K562 (cell line): ENCODE measurements around the gene RMI1. TPM values are rescaled to one million over a fixed set of nuclear protein-coding genes. Genes with fewer than 3 reads are reported as not detected.
A peak's percentile ranks its signal among the peaks of the same experiment; 100 is the strongest.

Experiments used
- ETV1 ChIP-seq: fragments of 450-650 bp; conservative IDR thresholded peaks from 2 replicates; pipeline ENCODE4 v1.6.1; 2016; ENCODE audit warnings: missing genetic modification characterization, control low read depth, low read depth, missing compliant biosample characterization
- ETV5 ChIP-seq: sonication (generic); formaldehyde crosslinking; IDR thresholded peaks from 2 replicates; pipeline ENCODE4 v1.4.0; 2020; ENCODE audit warnings: low read depth, mild to moderate bottlenecking, missing genetic modification reagents
- ETV6 ChIP-seq, 3 experiments: fragments of 150-350 bp in 1 of 3; sonication (generic) in 1 of 3; formaldehyde crosslinking in 1 of 3; IDR thresholded peaks; 2 replicates each; pipeline versions ENCODE4 v1.6.1 to v1.8.0; 2014 to 2022; ENCODE audit warnings: borderline replicate concordance in 2 of 3, low read depth in 2 of 3, antibody characterized with exemption in 1 of 3, low read length in 1 of 3, mild to moderate bottlenecking in 1 of 3, missing genetic modification reagents in 1 of 3
- GTF2E2 ChIP-seq: fragments of 200-800 bp; sonication (Bioruptor generic); IDR thresholded peaks from 2 replicates; pipeline ENCODE4 v1.6.1; 2016; ENCODE audit warnings: missing genetic modification characterization, missing compliant biosample characterization
- HDAC8 ChIP-seq: fragments of 450-650 bp; IDR thresholded peaks from 2 replicates; pipeline ENCODE4 v1.6.1; 2016; ENCODE audit warnings: mild to moderate bottlenecking, missing genetic modification characterization, moderate library complexity, missing compliant biosample characterization
- HNRNPUL1 ChIP-seq: fragments of 200-400 bp; formaldehyde crosslinking; IDR thresholded peaks from 2 replicates; pipeline ENCODE4 v1.6.1; 2017; ENCODE audit warnings: low read length
- KDM2B ChIP-seq: fragments of 250-450 bp; sonication (Bioruptor Pico); IDR thresholded peaks from 2 replicates; pipeline ENCODE4 v1.8.0; 2021; ENCODE audit warnings: mild to moderate bottlenecking, moderate library complexity
- KDM5B ChIP-seq: fragments of 200-600 bp; sonication (generic); IDR thresholded peaks from 2 replicates; pipeline ENCODE4 v1.6.1; 2012; ENCODE audit warnings: low read depth, mild to moderate bottlenecking, moderate library complexity, low read length, control low read depth, inconsistent platforms; ENCODE audit not compliant: insufficient replicate concordance
- NR2F6 ChIP-seq: fragments of 450-650 bp; formaldehyde crosslinking; IDR thresholded peaks from 2 replicates; pipeline ENCODE4 v1.4.0; 2020; ENCODE audit warnings: mild to moderate bottlenecking
- SAFB2 ChIP-seq: fragments of 200-400 bp; formaldehyde crosslinking; IDR thresholded peaks from 2 replicates; pipeline ENCODE4 v1.6.1; 2018; ENCODE audit warnings: borderline replicate concordance, low read length, low read depth, moderate library complexity; ENCODE audit not compliant: severe bottlenecking
- SMAD4 ChIP-seq: fragments of 250-450 bp; sonication (Bioruptor Pico); conservative IDR thresholded peaks from 2 replicates; pipeline ENCODE4 v1.8.0; 2021; ENCODE audit warnings: inconsistent platforms, mild to moderate bottlenecking, moderate library complexity
- TAF15 ChIP-seq: fragments of 200-400 bp; formaldehyde crosslinking; IDR thresholded peaks from 2 replicates; pipeline ENCODE4 v1.6.1; 2017; ENCODE audit warnings: mild to moderate bottlenecking, low read depth, low read length, moderate library complexity
- TBL1XR1 ChIP-seq, 2 experiments: IDR thresholded peaks; 2 replicates each; pipeline ENCODE4 v1.6.1; 2012; ENCODE audit warnings: improper control_type of control experiment in 2 of 2, low read length in 2 of 2, mild to moderate bottlenecking in 1 of 2
- TRIM28 ChIP-seq: fragments of 450-650 bp; IDR thresholded peaks from 2 replicates; pipeline ENCODE4 v1.6.1; 2017
- ZEB2 ChIP-seq: fragments of 450-650 bp; IDR thresholded peaks from 2 replicates; pipeline ENCODE4 v1.6.1; 2016
- ZFP1 ChIP-seq: fragments of 450-650 bp; formaldehyde crosslinking; IDR thresholded peaks from 2 replicates; pipeline ENCODE4 v1.4.0; 2020; ENCODE audit warnings: mild to moderate bottlenecking, mixed read lengths
- ZNF57 ChIP-seq: fragments of 450-650 bp; formaldehyde crosslinking; IDR thresholded peaks from 2 replicates; pipeline ENCODE4 v1.4.0; 2020; ENCODE audit warnings: mild to moderate bottlenecking, moderate library complexity
- ZNF830 ChIP-seq: fragments of 250-450 bp; sonication (Bioruptor Pico); IDR thresholded peaks from 2 replicates; pipeline ENCODE4 v1.5.0; 2021; ENCODE audit warnings: mild to moderate bottlenecking
- polyA plus RNA-seq, 8 experiments: library from polyadenylated mRNA; depleted of rRNA in 4 of 8; stranded (reverse) in 5 of 8; unstranded in 3 of 8; fragments of >200 nt; fragmentation: Nextera tagmentation in 2 of 8; fragmentation: Illumina TruSeq in 1 of 8; extraction: Ambion mirVana in 2 of 8; extraction: Trizol in 1 of 8; gene quantifications; 2 replicates each; pipeline versions ENCODE4 v1.2.1 to v1.2.3, GENCODE V29; 2011 to 2014; ENCODE audit warnings: inconsistent platforms in 1 of 8, missing spikeins in 1 of 8
- total RNA-seq, 7 experiments: library from RNA; depleted of rRNA in 6 of 7; stranded (reverse); fragments of >200 nt in 6 of 7; fragmentation: Illumina TruSeq in 2 of 7; extraction: Trizol in 2 of 7; gene quantifications; 2 replicates each; pipeline versions ENCODE4 v1.2.1 to v1.2.3, GENCODE V29; 2011 to 2021; ENCODE audit warnings: low replicate concordance in 1 of 7
- TF ChIP-seq, protein P1 (sequence below): fragments of 250-450 bp; sonication (Bioruptor Pico); IDR thresholded peaks from 2 replicates; pipeline ENCODE4 v1.4.0; 2020; ENCODE audit warnings: mild to moderate bottlenecking
- TF ChIP-seq, protein P2 (sequence below): sonication (generic); formaldehyde crosslinking; IDR thresholded peaks from 2 replicates; pipeline ENCODE4 v1.8.0; 2022; ENCODE audit warnings: mild to moderate bottlenecking, low read depth, missing genetic modification reagents
- TF ChIP-seq, protein P3 (sequence below): fragments of 450-650 bp; conservative IDR thresholded peaks from 2 replicates; pipeline ENCODE4 v1.6.1; 2016; ENCODE audit warnings: missing genetic modification characterization, low read depth, mild to moderate bottlenecking, control low read depth, missing compliant biosample characterization
- TF ChIP-seq, protein P4 (sequence below): sonication (generic); formaldehyde crosslinking; IDR thresholded peaks from 2 replicates; pipeline ENCODE4 v1.8.0; 2022; ENCODE audit warnings: mild to moderate bottlenecking, missing genetic modification reagents

The RMI1 gene
- total and polyA plus RNA-seq, 9 of the 15 experiments (the other 6 are each of a cell fraction or from before 2014, with no cell fraction given): 3.0 to 17.4 (median 10.6) TPM

DNA sequence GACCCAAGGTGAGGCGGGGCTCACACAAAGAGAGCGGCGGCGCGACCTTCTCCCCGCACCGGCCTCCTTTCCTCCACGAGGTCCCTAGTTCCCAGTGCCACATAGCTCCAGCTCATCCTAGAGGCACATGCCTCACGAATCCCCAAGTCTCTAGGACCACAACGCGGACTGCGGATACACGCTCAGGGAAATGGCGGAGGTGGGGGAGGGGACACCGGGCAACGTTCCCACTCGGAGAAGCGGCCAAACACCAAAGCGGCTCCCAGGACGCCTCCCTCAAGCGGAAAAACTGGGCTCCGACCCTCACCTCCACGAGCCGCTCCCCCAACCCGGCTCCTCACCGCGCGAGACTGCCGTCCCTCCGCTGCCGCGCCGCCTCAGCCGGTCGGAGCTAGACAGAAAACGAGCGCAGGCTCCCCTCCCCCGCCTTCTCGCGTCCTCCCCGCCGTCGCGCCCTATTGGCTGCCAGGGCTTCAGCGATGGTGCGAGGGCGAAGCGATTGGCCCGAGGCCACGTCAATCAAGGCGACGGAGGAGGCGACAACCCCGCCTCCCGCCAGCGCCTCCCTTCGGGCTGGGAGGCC, 702 bp upstream of the RMI1 start, which contains the start of gene HNRNPK (continued):
- TF ChIP-seq, protein P1, sequence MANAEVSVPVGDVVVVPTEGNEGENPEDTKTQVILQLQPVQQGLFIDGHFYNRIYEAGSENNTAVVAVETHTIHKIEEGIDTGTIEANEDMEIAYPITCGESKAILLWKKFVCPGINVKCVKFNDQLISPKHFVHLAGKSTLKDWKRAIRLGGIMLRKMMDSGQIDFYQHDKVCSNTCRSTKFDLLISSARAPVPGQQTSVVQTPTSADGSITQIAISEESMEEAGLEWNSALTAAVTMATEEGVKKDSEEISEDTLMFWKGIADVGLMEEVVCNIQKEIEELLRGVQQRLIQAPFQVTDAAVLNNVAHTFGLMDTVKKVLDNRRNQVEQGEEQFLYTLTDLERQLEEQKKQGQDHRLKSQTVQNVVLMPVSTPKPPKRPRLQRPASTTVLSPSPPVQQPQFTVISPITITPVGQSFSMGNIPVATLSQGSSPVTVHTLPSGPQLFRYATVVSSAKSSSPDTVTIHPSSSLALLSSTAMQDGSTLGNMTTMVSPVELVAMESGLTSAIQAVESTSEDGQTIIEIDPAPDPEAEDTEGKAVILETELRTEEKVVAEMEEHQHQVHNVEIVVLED (CRISPR knock-in tag): peak; percentile 65
- TF ChIP-seq ETV6 (IDR thresholded peaks at IDR 0.05; ENCODE audit: borderline replicate concordance in 1 of 2, low read depth in 2 of 2, low read length in 1 of 2) (no peak), ETV6 (CRISPR knock-in tag; IDR thresholded peaks at IDR 0.05; ENCODE audit: borderline replicate concordance) (no peak), ZNF830 (CRISPR knock-in tag) (peak; percentile 50; the same call in 1 of the 2 replicates), TRIM28 (no peak), KDM5B (no peak), NR2F6 (CRISPR knock-in tag) (no peak), ETV1 (tag) (no peak), TBL1XR1 (IDR thresholded peaks at IDR 0.05; ENCODE audit: low read length in 2 of 2) (no peak), GTF2E2 (tag) (no peak), HDAC8 (tag) (no peak), ZEB2 (no peak), ETV5 (CRISPR knock-in tag) (no peak; the same call in 1 of the 2 replicates), HNRNPUL1 (no peak), ZNF57 (CRISPR knock-in tag) (no peak), TAF15 (no peak), KDM2B (CRISPR knock-in tag) (no peak), SMAD4 (CRISPR knock-in tag) (peak; percentile 74; the same call in 1 of the 2 replicates), ZFP1 (CRISPR knock-in tag) (no peak), SAFB2 (no peak)
- TF ChIP-seq, protein P2, sequence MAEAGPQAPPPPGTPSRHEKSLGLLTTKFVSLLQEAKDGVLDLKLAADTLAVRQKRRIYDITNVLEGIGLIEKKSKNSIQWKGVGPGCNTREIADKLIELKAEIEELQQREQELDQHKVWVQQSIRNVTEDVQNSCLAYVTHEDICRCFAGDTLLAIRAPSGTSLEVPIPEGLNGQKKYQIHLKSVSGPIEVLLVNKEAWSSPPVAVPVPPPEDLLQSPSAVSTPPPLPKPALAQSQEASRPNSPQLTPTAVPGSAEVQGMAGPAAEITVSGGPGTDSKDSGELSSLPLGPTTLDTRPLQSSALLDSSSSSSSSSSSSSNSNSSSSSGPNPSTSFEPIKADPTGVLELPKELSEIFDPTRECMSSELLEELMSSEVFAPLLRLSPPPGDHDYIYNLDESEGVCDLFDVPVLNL (CRISPR knock-in tag): no peak
- TF ChIP-seq, protein P3, sequence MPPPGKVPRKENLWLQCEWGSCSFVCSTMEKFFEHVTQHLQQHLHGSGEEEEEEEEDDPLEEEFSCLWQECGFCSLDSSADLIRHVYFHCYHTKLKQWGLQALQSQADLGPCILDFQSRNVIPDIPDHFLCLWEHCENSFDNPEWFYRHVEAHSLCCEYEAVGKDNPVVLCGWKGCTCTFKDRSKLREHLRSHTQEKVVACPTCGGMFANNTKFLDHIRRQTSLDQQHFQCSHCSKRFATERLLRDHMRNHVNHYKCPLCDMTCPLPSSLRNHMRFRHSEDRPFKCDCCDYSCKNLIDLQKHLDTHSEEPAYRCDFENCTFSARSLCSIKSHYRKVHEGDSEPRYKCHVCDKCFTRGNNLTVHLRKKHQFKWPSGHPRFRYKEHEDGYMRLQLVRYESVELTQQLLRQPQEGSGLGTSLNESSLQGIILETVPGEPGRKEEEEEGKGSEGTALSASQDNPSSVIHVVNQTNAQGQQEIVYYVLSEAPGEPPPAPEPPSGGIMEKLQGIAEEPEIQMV (tag): no peak
- TF ChIP-seq, protein P4, sequence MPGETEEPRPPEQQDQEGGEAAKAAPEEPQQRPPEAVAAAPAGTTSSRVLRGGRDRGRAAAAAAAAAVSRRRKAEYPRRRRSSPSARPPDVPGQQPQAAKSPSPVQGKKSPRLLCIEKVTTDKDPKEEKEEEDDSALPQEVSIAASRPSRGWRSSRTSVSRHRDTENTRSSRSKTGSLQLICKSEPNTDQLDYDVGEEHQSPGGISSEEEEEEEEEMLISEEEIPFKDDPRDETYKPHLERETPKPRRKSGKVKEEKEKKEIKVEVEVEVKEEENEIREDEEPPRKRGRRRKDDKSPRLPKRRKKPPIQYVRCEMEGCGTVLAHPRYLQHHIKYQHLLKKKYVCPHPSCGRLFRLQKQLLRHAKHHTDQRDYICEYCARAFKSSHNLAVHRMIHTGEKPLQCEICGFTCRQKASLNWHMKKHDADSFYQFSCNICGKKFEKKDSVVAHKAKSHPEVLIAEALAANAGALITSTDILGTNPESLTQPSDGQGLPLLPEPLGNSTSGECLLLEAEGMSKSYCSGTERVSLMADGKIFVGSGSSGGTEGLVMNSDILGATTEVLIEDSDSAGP (CRISPR knock-in tag): 0 out of 2 replicates have a peak, but pooled peaks have one; percentile 14
